ENCODE measurements around the gene PAX7.
"Not testable (repeated sequence)": the region's sequence is repeated elsewhere in the genome, so short reads cannot be mapped to it uniquely, and the experiment has no call there.

PAX7 gene

GRCh38 chr1:18630511-18631495, at the start of gene PAX7:
TSS of gene PAX7 (plus strand) at chr1:18630846. CDS start at chr1:18631604, 758 bp downstream.
- Mint-ChIP-seq H3K4me1 (ENCODE audit: low read depth) (peaks cover 3% of the 10 kb centered on the region), H3K4me3 (no peak within 1 kb of the TSS), H3K27ac (peak within 1 kb of the TSS; percentile 78), H3K27me3 (ENCODE audit: low read depth) (peaks cover 92% of the 10 kb centered on the region), H3K36me3 (ENCODE audit: low read depth) (no peaks in the 10 kb centered on the region), H3K9me3 (no peaks in the 10 kb centered on the region)
- no peak for DNase-seq (ENCODE audit: low spot score)

GRCh38 chr1:18581420-18581880, 49.2 kb upstream of the PAX7 start:
- Mint-ChIP-seq H3K4me3 (no peak overlapping the region), H3K27ac (no peak overlapping the region), H3K27me3 (ENCODE audit: low read depth) (no peaks in the 10 kb centered on the region), H3K36me3 (ENCODE audit: low read depth) (no peaks in the 10 kb centered on the region), H3K4me1 (ENCODE audit: low read depth) (no peaks in the 10 kb centered on the region), H3K9me3 (no peaks in the 10 kb centered on the region)
- DNase-seq (ENCODE audit: low spot score): peak; percentile 28

DNA sequence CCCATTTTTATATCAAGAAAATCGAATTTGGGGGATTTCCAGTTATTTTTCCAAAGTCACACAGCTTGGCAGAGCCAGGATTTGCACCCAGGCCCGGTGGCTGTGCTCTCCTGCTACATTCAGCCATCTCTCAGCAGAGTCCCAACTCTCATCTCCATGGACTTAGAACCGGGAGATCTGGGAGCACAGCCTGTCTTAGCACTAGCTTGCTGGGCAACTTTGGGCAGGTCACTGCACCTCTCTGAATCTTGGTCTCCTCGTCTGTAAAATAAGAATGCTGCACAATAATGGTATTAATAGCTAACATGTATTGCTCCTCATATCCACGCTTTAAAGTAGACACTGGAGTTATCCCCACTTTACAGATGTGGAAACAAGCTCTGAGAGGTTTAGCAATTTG, 47.8 kb upstream of the PAX7 start:
- Mint-ChIP-seq H3K4me3 (no peak overlapping the region), H3K9me3 (no peaks in the 10 kb centered on the region), H3K27ac (no peak overlapping the region), H3K27me3 (ENCODE audit: low read depth) (no peaks in the 10 kb centered on the region), H3K4me1 (ENCODE audit: low read depth) (no peaks in the 10 kb centered on the region), H3K36me3 (ENCODE audit: low read depth) (no peaks in the 10 kb centered on the region)
- DNase-seq (ENCODE audit: low spot score): no peak

- Mint-ChIP-seq H3K36me3 (ENCODE audit: low read depth) (no peaks in the 10 kb centered on the region), H3K9me3 (no peaks in the 10 kb centered on the region), H3K27me3 (ENCODE audit: low read depth) (no peaks in the 10 kb centered on the region), H3K4me1 (ENCODE audit: low read depth) (no peaks in the 10 kb centered on the region), H3K4me3 (no peak overlapping the region), H3K27ac (no peak overlapping the region)
- no peak for DNase-seq (ENCODE audit: low spot score)
Observed at GRCh38 chr1:18583326-18583941, 47.2 kb upstream of the PAX7 start.

GRCh38 chr1:18586016-18586415, 44.6 kb upstream of the PAX7 start:
- not testable (repeated sequence) for H3K27ac Mint-ChIP-seq, H3K9me3 Mint-ChIP-seq

GRCh38 chr1:18588093-18588492, 42.6 kb upstream of the PAX7 start:
- Mint-ChIP-seq H3K36me3 (ENCODE audit: low read depth) (no peaks in the 10 kb centered on the region), H3K4me1 (ENCODE audit: low read depth) (no peaks in the 10 kb centered on the region), H3K27me3 (ENCODE audit: low read depth) (no peaks in the 10 kb centered on the region), H3K9me3 (no peaks in the 10 kb centered on the region), H3K27ac (no peak overlapping the region), H3K4me3 (no peak overlapping the region)
- DNase-seq (ENCODE audit: low spot score): no peak

More at GRCh38 chr1:18586016-18586415, 44.6 kb upstream of the PAX7 start:
- not testable (repeated sequence) for H3K36me3 Mint-ChIP-seq (ENCODE audit: low read depth); H3K4me1 Mint-ChIP-seq (ENCODE audit: low read depth); H3K4me3 Mint-ChIP-seq; H3K27me3 Mint-ChIP-seq (ENCODE audit: low read depth); DNase-seq (ENCODE audit: low spot score)

DNA sequence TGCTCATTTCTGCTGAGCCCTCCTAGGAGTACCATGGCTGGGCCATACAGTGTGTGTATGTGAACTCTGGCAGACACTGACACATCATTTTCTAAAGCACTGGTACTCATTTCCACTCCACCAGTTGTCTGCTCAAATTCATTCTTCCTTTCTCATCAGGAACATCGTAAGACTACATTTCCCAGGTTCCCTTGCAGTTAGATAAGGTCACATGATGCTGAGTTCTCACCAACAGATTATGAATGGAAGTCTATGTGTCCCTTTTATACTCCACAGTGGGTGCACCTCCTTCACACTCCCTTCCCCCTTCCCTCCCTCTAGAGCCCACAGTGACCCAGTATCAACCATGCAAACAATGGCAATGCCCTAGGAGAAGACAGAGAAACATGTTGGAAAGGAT, 38.3 kb upstream of the PAX7 start:
- no peaks in the 10 kb centered on the region for H3K36me3 Mint-ChIP-seq (ENCODE audit: low read depth)
- no peak for DNase-seq (ENCODE audit: low spot score)
- H3K9me3 Mint-ChIP-seq: no peaks in the 10 kb centered on the region
- H3K4me3 Mint-ChIP-seq: no peak overlapping the region
- H3K27me3 Mint-ChIP-seq (ENCODE audit: low read depth): peaks cover 5% of the 10 kb centered on the region
- no peaks in the 10 kb centered on the region for H3K4me1 Mint-ChIP-seq (ENCODE audit: low read depth)
- no peak overlapping the region for H3K27ac Mint-ChIP-seq

GRCh38 chr1:18597160-18598042, 33.2 kb upstream of the PAX7 start:
- peak; percentile 24 for DNase-seq (ENCODE audit: low spot score)
- H3K4me3 Mint-ChIP-seq: no peak overlapping the region
- no peak overlapping the region for H3K27ac Mint-ChIP-seq
- no peaks in the 10 kb centered on the region for H3K36me3 Mint-ChIP-seq (ENCODE audit: low read depth)
- H3K27me3 Mint-ChIP-seq (ENCODE audit: low read depth): peaks cover 16% of the 10 kb centered on the region
- peaks cover 3% of the 10 kb centered on the region for H3K9me3 Mint-ChIP-seq
- H3K4me1 Mint-ChIP-seq (ENCODE audit: low read depth): peaks cover 1% of the 10 kb centered on the region

GRCh38 chr1:18599086-18599485, 31.6 kb upstream of the PAX7 start:
- H3K9me3 Mint-ChIP-seq: peaks cover 3% of the 10 kb centered on the region
- no peaks in the 10 kb centered on the region for H3K36me3 Mint-ChIP-seq (ENCODE audit: low read depth)
- peaks cover 11% of the 10 kb centered on the region for H3K27me3 Mint-ChIP-seq (ENCODE audit: low read depth)

GRCh38 chr1:18599704-18600103, 30.9 kb upstream of the PAX7 start:
- DNase-seq (ENCODE audit: low spot score): no peak
- H3K9me3 Mint-ChIP-seq: peaks cover 3% of the 10 kb centered on the region
- peaks cover 1% of the 10 kb centered on the region for H3K4me1 Mint-ChIP-seq (ENCODE audit: low read depth)
- H3K27me3 Mint-ChIP-seq (ENCODE audit: low read depth): peaks cover 11% of the 10 kb centered on the region
- H3K27ac Mint-ChIP-seq: no peak overlapping the region
- no peak overlapping the region for H3K4me3 Mint-ChIP-seq
- H3K36me3 Mint-ChIP-seq (ENCODE audit: low read depth): no peaks in the 10 kb centered on the region

More at GRCh38 chr1:18599086-18599485, 31.6 kb upstream of the PAX7 start:
- Mint-ChIP-seq H3K4me3 (no peak overlapping the region), H3K27ac (no peak overlapping the region), H3K4me1 (ENCODE audit: low read depth) (peaks cover 1% of the 10 kb centered on the region)
- DNase-seq (ENCODE audit: low spot score): no peak

- Mint-ChIP-seq H3K4me3 (no peak overlapping the region), H3K9me3 (peaks cover 3% of the 10 kb centered on the region), H3K36me3 (ENCODE audit: low read depth) (no peaks in the 10 kb centered on the region), H3K27ac (no peak overlapping the region), H3K4me1 (ENCODE audit: low read depth) (no peaks in the 10 kb centered on the region), H3K27me3 (ENCODE audit: low read depth) (peaks cover 11% of the 10 kb centered on the region)
- DNase-seq (ENCODE audit: low spot score): no peak
Observed at GRCh38 chr1:18602533-18603211, 28.0 kb upstream of the PAX7 start.

GRCh38 chr1:18603212-18603852, 27.3 kb upstream of the PAX7 start:
- no peak overlapping the region for H3K4me3 Mint-ChIP-seq
- peaks cover 3% of the 10 kb centered on the region for H3K9me3 Mint-ChIP-seq
- no peaks in the 10 kb centered on the region for H3K4me1 Mint-ChIP-seq (ENCODE audit: low read depth)
- H3K27me3 Mint-ChIP-seq (ENCODE audit: low read depth): peaks cover 11% of the 10 kb centered on the region
- H3K27ac Mint-ChIP-seq: no peak overlapping the region
- H3K36me3 Mint-ChIP-seq (ENCODE audit: low read depth): no peaks in the 10 kb centered on the region
- DNase-seq (ENCODE audit: low spot score): no peak
